ENCODE data around the gene DEXI. TPM values are rescaled to one million over a fixed set of nuclear protein-coding genes. Genes with fewer than 3 reads are reported as not detected.

DEXI gene
- polyA plus RNA-seq, 1 donor from 2014 or later = 52.0 TPM

GRCh38 chr16:10921536-10922327, 20.5 kb downstream of the DEXI start:
- Histone ChIP-seq H3K9ac (ENCODE audit: low read length) (no peak overlapping the region), H3K79me2 (replicated peaks; ENCODE audit: insufficient read depth, low read length) (no peaks in the 10 kb centered on the region), H2AFZ (ENCODE audit: low read depth, low read length) (no peak overlapping the region), H3K27ac (ENCODE audit: low read length) (no peak overlapping the region), H3K9me2 (ENCODE audit: insufficient read depth, low read length) (no peaks in the 10 kb centered on the region), H3K27me3 (ENCODE audit: insufficient read depth, low read depth, low read length) (no peaks in the 10 kb centered on the region), H3K4me2 (ENCODE audit: low read length) (no peak overlapping the region), H3K9me3 (ENCODE audit: low read length) (no peaks in the 10 kb centered on the region), H4K20me1 (ENCODE audit: insufficient read depth) (no peaks in the 10 kb centered on the region), H3K4me3 (ENCODE audit: low read length) (no peak overlapping the region), H3K36me3 (ENCODE audit: insufficient read depth, low read length) (no peaks in the 10 kb centered on the region), H3F3A (ENCODE audit: insufficient read depth, low read length, poor library complexity, severe bottlenecking) (no peaks in the 10 kb centered on the region)
- TF ChIP-seq CTCF (IDR thresholded peaks at IDR 0.05; ENCODE audit: poor library complexity, severe bottlenecking) = no peak
- no peak for TF ChIP-seq POLR2AphosphoS5 (IDR thresholded peaks at IDR 0.05)
- no peak for TF ChIP-seq MXI1 (conservative IDR thresholded peaks at IDR 0.05; ENCODE audit: poor library complexity, severe bottlenecking)
- no peak for TF ChIP-seq EP300 (conservative IDR thresholded peaks at IDR 0.05; ENCODE audit: poor library complexity, severe bottlenecking)
- TF ChIP-seq REST (IDR thresholded peaks at IDR 0.05; ENCODE audit: borderline replicate concordance) = no peak
- TF ChIP-seq TAF1 (IDR thresholded peaks at IDR 0.05; ENCODE audit: low read depth) = no peak
- TF ChIP-seq SMC3 (conservative IDR thresholded peaks at IDR 0.05; ENCODE audit: poor library complexity) = no peak
- no peak for TF ChIP-seq RAD21 (conservative IDR thresholded peaks at IDR 0.05)
- no peak for TF ChIP-seq EZH2 (IDR thresholded peaks at IDR 0.05; ENCODE audit: borderline replicate concordance, insufficient read depth, low read length, poor library complexity, severe bottlenecking)

- H3K9ac ChIP-seq (ENCODE audit: low read length) = no peak overlapping the region
- no peak overlapping the region for H3K27ac ChIP-seq (ENCODE audit: low read length)
- no peak for TF ChIP-seq SMC3 (conservative IDR thresholded peaks at IDR 0.05; ENCODE audit: poor library complexity)
- TF ChIP-seq EZH2 (IDR thresholded peaks at IDR 0.05; ENCODE audit: borderline replicate concordance, insufficient read depth, low read length, poor library complexity, severe bottlenecking) = no peak
- no peak for TF ChIP-seq POLR2AphosphoS5 (IDR thresholded peaks at IDR 0.05)
- TF ChIP-seq CTCF (IDR thresholded peaks at IDR 0.05; ENCODE audit: poor library complexity, severe bottlenecking) = no peak
- no peak for TF ChIP-seq RAD21 (conservative IDR thresholded peaks at IDR 0.05)
- no peak for TF ChIP-seq REST (IDR thresholded peaks at IDR 0.05; ENCODE audit: borderline replicate concordance)
- no peak for TF ChIP-seq MXI1 (conservative IDR thresholded peaks at IDR 0.05; ENCODE audit: poor library complexity, severe bottlenecking)
- no peak for TF ChIP-seq EP300 (conservative IDR thresholded peaks at IDR 0.05; ENCODE audit: poor library complexity, severe bottlenecking)
Observed at GRCh38 chr16:10920726-10921427, 21.4 kb downstream of the DEXI start.

More at GRCh38 chr16:10920726-10921427, 21.4 kb downstream of the DEXI start:
- Histone ChIP-seq H3K4me2 (ENCODE audit: low read length) (no peak overlapping the region), H3K9me2 (ENCODE audit: insufficient read depth, low read length) (no peaks in the 10 kb centered on the region), H3K9me3 (ENCODE audit: low read length) (no peaks in the 10 kb centered on the region), H3K4me3 (ENCODE audit: low read length) (no peak overlapping the region), H3K79me2 (replicated peaks; ENCODE audit: insufficient read depth, low read length) (no peaks in the 10 kb centered on the region), H3K36me3 (ENCODE audit: insufficient read depth, low read length) (no peaks in the 10 kb centered on the region), H4K20me1 (ENCODE audit: insufficient read depth) (no peaks in the 10 kb centered on the region), H3F3A (ENCODE audit: insufficient read depth, low read length, poor library complexity, severe bottlenecking) (no peaks in the 10 kb centered on the region), H2AFZ (ENCODE audit: low read depth, low read length) (no peak overlapping the region), H3K27me3 (ENCODE audit: insufficient read depth, low read depth, low read length) (no peaks in the 10 kb centered on the region)

All from neural cell (in vitro differentiated cells).